GM19023 (cell line): ENCODE results near the gene ABCA2.
A peak's percentile ranks its signal among the peaks of the same experiment; 100 is the strongest.
"Not testable (repeated sequence)": the region's sequence is repeated elsewhere in the genome, so short reads cannot be mapped to it uniquely, and the experiment has no call there.

Experiments
- ATAC-seq: cut with Tn5 transposase; IDR thresholded peaks from one replicate; pipeline ENCODE4 v1.9.1; 2021; ENCODE audit warnings: mild to moderate bottlenecking, moderate library complexity; ENCODE audit not compliant: unreplicated experiment

ABCA2 gene

DNA sequence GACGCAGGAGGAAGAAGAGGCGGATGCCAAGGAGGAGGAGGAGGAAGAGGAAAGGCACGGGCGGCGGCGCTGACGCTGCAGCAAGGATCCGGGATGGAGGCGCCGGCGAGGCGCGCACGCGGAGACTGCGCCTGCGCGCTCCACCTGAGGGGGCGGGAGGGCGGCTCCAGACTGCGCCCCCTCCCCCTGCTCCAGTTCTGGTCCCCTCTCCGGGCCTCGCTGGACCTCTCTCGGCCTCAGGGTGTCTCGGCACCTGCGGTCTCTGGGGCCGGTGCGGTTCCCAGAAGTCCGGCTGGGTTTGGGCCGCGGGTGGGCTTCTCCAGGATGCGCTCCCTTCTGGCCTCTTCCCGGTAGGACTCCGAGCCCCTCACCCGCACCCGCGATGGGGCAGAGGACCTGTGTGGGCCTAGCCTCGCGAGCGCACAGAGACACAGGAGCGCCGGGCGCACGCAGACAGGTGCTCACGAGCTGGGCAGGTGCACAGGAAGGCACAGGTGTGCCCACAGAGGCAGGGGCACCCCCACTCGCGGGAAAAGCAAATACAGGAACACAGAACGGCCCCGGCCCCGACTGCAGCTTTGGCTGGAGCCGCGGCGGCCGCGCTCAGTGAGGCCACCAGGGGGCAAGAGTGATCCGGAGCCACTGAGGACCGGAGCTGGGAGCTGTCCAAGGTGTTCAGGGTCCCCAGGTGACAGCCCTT lies 18.2 kb upstream of the ABCA2 start, which contains the start of gene NPDC1:
TSS of gene NPDC1 (minus strand) at position 90 of the 700 bp plus-strand sequence. CDS start 188 bp downstream, outside the sequence.
- no peak for ATAC-seq

- ATAC-seq = no peak
Measured at GRCh38 chr9:137045294-137046087, 17.5 kb upstream of the ABCA2 start.

GRCh38 chr9:137044502-137045177 lies 16.6 kb upstream of the ABCA2 start:
- no peak for ATAC-seq

- ATAC-seq = no peak
Measured at GRCh38 chr9:137044037-137044436, 16.0 kb upstream of the ABCA2 start.

GRCh38 chr9:137042751-137043727 lies 15.0 kb upstream of the ABCA2 start:
- no peak for ATAC-seq

DNA sequence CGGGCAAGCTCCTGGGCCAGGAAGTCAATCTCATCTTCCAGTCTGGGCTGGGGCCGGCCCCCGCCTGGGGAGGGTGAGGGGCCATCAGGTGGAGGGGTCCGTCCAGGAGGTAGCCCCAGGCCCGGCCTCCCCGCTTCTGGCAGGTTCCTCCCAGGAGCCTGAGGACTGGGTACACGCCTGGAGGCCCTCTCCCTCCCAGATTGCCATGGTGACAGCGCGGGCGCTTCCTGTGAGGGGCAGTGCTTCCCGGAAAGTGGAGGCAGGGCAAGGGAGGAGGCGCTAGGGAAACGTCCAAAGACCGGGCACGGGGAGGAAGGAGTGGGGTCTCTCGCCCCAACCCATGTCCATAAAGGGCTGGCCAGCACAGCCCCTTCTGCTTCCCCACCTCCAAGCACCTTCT lies 13.1 kb upstream of the ABCA2 start:
- no peak for ATAC-seq

GRCh38 chr9:137040568-137040967 lies 12.5 kb upstream of the ABCA2 start:
- ATAC-seq = no peak

GRCh38 chr9:137039611-137040366 lies 11.8 kb upstream of the ABCA2 start:
- ATAC-seq = no peak

GRCh38 chr9:137038916-137039315 lies 10.9 kb upstream of the ABCA2 start:
- no peak for ATAC-seq

DNA sequence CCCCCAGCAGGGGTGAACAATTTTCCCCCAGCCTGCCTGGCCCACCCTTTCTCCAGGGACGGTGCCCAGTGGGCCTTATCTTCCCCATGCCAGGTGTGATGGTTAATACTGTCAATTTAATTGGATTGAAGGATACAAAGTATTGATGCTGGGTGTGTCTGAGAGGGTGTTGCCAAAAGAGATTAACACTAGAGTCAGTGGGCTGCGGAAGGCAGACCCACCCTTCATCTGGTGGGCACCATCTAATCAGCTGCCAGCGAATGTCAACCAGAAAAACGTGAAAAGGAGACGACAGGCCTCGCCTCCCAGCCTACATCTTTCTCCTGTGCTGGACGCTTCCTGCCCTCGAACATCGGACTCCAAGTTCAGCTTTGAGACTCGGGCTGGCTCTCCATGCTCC lies 9.4 kb upstream of the ABCA2 start:
- ATAC-seq = no peak

DNA sequence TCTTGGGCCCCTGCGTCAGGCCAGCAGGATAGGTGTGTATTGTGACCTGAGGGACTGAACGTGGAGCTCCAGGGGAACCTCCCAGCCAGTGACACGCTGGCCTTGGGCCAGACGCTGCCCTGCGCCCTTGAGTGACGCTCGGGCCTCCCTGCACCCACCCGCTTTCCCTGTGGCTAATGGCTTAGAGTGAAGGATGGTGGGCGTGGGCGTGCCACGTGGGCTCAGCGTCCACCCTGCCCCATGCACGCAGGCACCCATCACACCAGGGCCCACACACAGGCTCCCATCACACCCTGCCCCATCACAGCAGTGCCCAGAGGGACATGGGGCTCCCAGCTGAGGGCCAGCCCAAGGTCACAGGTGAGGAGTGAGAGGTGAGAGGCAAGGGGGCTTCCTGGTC lies 9.0 kb upstream of the ABCA2 start:
- no peak for ATAC-seq

GRCh38 chr9:137035937-137036336 lies 7.9 kb upstream of the ABCA2 start:
- ATAC-seq = no peak

- no peak for ATAC-seq
Measured at GRCh38 chr9:137035507-137035834, 7.4 kb upstream of the ABCA2 start.

GRCh38 chr9:137034709-137035506 lies 6.9 kb upstream of the ABCA2 start:
- peak; percentile 63 for ATAC-seq

- ATAC-seq = no peak
Measured at GRCh38 chr9:137034039-137034708, 6.1 kb upstream of the ABCA2 start.

GRCh38 chr9:137033481-137033880 lies 5.4 kb upstream of the ABCA2 start:
- ATAC-seq = not testable (repeated sequence)

- ATAC-seq = no peak
Measured at GRCh38 chr9:137032858-137033257, 4.8 kb upstream of the ABCA2 start.

- ATAC-seq = no peak
Measured at GRCh38 chr9:137031904-137032640, 4.0 kb upstream of the ABCA2 start, which contains the start of gene FUT7. Gene FUT7, minus strand, starts transcription at chr9:137032088. Its CDS starts 97 bp downstream, at chr9:137031991.
